Measurements from ENCODE around the gene PLEKHG5. TPM values are rescaled to one million over a fixed set of nuclear protein-coding genes. Genes with fewer than 3 reads are reported as not detected.

Gene PLEKHG5
- total RNA-seq, 1 donor from 2014 or later = 0.22 TPM

GRCh38 chr1:6513320-6513801, 21.9 kb upstream of the PLEKHG5 start:
- CTCF ChIA-PET = no interaction called here
- intact Hi-C loops (cut with micrococcal nuclease) = no loop called here
- POLR2A ChIA-PET = no interaction called here

GRCh38 chr1:6512908-6513280, 21.4 kb upstream of the PLEKHG5 start:
- no peaks in the 10 kb centered on the region for H3K27me3 Mint-ChIP-seq
- intact Hi-C loops (cut with micrococcal nuclease) = no loop called here
- H3K4me3 Mint-ChIP-seq = no peak overlapping the region
- no peak overlapping the region for H3K27ac Mint-ChIP-seq
- TF ChIP-seq CTCF (IDR thresholded peaks at IDR 0.05) = no peak
- DNase-seq (no peak), ATAC-seq (ENCODE audit: low read depth) (no peak)
- H3K9me3 Mint-ChIP-seq = no peaks in the 10 kb centered on the region
- peaks cover 3% of the 10 kb centered on the region for H3K4me1 Mint-ChIP-seq
- no peaks in the 10 kb centered on the region for H3K36me3 Mint-ChIP-seq (ENCODE audit: low read depth)
- POLR2A ChIA-PET = no interaction called here
- CTCF ChIA-PET = no interaction called here

More at GRCh38 chr1:6513320-6513801, 21.9 kb upstream of the PLEKHG5 start:
- H3K9me3 Mint-ChIP-seq = no peaks in the 10 kb centered on the region
- H3K4me1 Mint-ChIP-seq = peaks cover 3% of the 10 kb centered on the region
- no peak for TF ChIP-seq CTCF (IDR thresholded peaks at IDR 0.05)
- no peak overlapping the region for H3K4me3 Mint-ChIP-seq
- ATAC-seq (ENCODE audit: low read depth) (no peak), DNase-seq (no peak)
- H3K27ac Mint-ChIP-seq = no peak overlapping the region
- no peaks in the 10 kb centered on the region for H3K36me3 Mint-ChIP-seq (ENCODE audit: low read depth)
- no peaks in the 10 kb centered on the region for H3K27me3 Mint-ChIP-seq

- DNase-seq (no peak), ATAC-seq (ENCODE audit: low read depth) (no peak)
- H3K4me1 Mint-ChIP-seq = peaks cover 3% of the 10 kb centered on the region
- no peaks in the 10 kb centered on the region for H3K36me3 Mint-ChIP-seq (ENCODE audit: low read depth)
- POLR2A ChIA-PET = no interaction called here
- no peaks in the 10 kb centered on the region for H3K9me3 Mint-ChIP-seq
- intact Hi-C loops (cut with micrococcal nuclease) = no loop called here
- no peaks in the 10 kb centered on the region for H3K27me3 Mint-ChIP-seq
- no peak for TF ChIP-seq CTCF (IDR thresholded peaks at IDR 0.05)
- no peak overlapping the region for H3K27ac Mint-ChIP-seq
- no peak overlapping the region for H3K4me3 Mint-ChIP-seq
- CTCF ChIA-PET = no interaction called here
Observed at GRCh38 chr1:6512245-6512907, 20.9 kb upstream of the PLEKHG5 start.

GRCh38 chr1:6511561-6512244, 20.2 kb upstream of the PLEKHG5 start:
- CTCF ChIA-PET = no interaction called here
- intact Hi-C loops (cut with micrococcal nuclease) = no loop called here
- no peaks in the 10 kb centered on the region for H3K36me3 Mint-ChIP-seq (ENCODE audit: low read depth)
- POLR2A ChIA-PET = no interaction called here
- no peaks in the 10 kb centered on the region for H3K9me3 Mint-ChIP-seq
- no peak for ATAC-seq (ENCODE audit: low read depth)
- DNase-seq = no peak
- H3K27me3 Mint-ChIP-seq = peaks cover 2% of the 10 kb centered on the region
- no peak for TF ChIP-seq CTCF (IDR thresholded peaks at IDR 0.05)
- no peak overlapping the region for H3K27ac Mint-ChIP-seq
- peaks cover 3% of the 10 kb centered on the region for H3K4me1 Mint-ChIP-seq
- H3K4me3 Mint-ChIP-seq = no peak overlapping the region

GRCh38 chr1:6511056-6511455, 19.6 kb upstream of the PLEKHG5 start:
- Mint-ChIP-seq H3K27me3 (peaks cover 2% of the 10 kb centered on the region), H3K9me3 (no peaks in the 10 kb centered on the region), H3K4me1 (peaks cover 3% of the 10 kb centered on the region), H3K4me3 (no peak overlapping the region), H3K36me3 (ENCODE audit: low read depth) (no peaks in the 10 kb centered on the region), H3K27ac (no peak overlapping the region)
- intact Hi-C loops (cut with micrococcal nuclease) = no loop called here
- ChIA-PET POLR2A (no interaction called here), CTCF (no interaction called here)
- DNase-seq (no peak), ATAC-seq (ENCODE audit: low read depth) (no peak)
- no peak for TF ChIP-seq CTCF (IDR thresholded peaks at IDR 0.05)
